Stomach (tissue), 9 donors: ENCODE measurements around the gene TNF. TPM values are rescaled to one million over a fixed set of nuclear protein-coding genes. Genes with fewer than 3 reads are reported as not detected.

Experiments used
- DNase-seq, 2 donors: peaks; one replicate each; pipeline versions ENCODE4 v3.0.0 to v3.0.0-alpha.2; 2013 to 2019
- H3K27ac ChIP-seq, 5 donors: fragments of 200-600 bp in 4 of 5; sonication (generic) in 4 of 5; one replicate each; pipeline ENCODE4 v1.5.1; 2013 to 2019; ENCODE audit warnings: mild to moderate bottlenecking in 1 of 5, moderate library complexity in 1 of 5
- H3K27me3 ChIP-seq, 3 donors: fragments of 200-600 bp; sonication (generic); one replicate each; pipeline ENCODE4 v1.5.1; 2017 to 2019; ENCODE audit warnings: mixed run types in 1 of 3
- H3K36me3 ChIP-seq, 4 donors: fragments of 200-600 bp; sonication (generic); 1 replicate in 3 of 4; 2 replicates in 1 of 4; pipeline ENCODE4 v1.5.1; 2016 to 2019
- H3K4me1 ChIP-seq, 4 donors: fragments of 200-600 bp; sonication (generic); one replicate each; pipeline ENCODE4 v1.5.1; 2016 to 2019
- H3K4me3 ChIP-seq, 4 donors: fragments of 200-600 bp; sonication (generic) in 3 of 4; one replicate each; pipeline ENCODE4 v1.5.1; 2016 to 2019; ENCODE audit warnings: mild to moderate bottlenecking in 1 of 4
- H3K9me3 ChIP-seq, 4 donors: fragments of 200-600 bp; sonication (generic); one replicate each; pipeline ENCODE4 v1.5.1; 2016 to 2019
- CTCF ChIP-seq, 7 experiments: fragments of 450-650 bp in 4 of 7; fragments of 200-600 bp in 3 of 7; sonication (generic) in 3 of 7; IDR thresholded peaks; one replicate each; pipeline ENCODE4 v1.5.1; 2016 to 2019; ENCODE audit warnings: antibody characterized with exemption in 7 of 7, control low read depth in 2 of 7, mild to moderate bottlenecking in 1 of 7
- EP300 ChIP-seq: sonication (generic); formaldehyde crosslinking; IDR thresholded peaks from one replicate; pipeline ENCODE4 v1.6.1; 2017; ENCODE audit warnings: antibody characterized with exemption
- POLR2A ChIP-seq, 4 donors: fragments of 450-650 bp; IDR thresholded peaks; one replicate each; pipeline ENCODE4 v1.6.1; 2016; ENCODE audit warnings: antibody characterized with exemption in 4 of 4, control low read depth in 2 of 4, mild to moderate bottlenecking in 1 of 4, moderate library complexity in 1 of 4
- POLR2AphosphoS5 ChIP-seq, 3 donors: sonication (generic); formaldehyde crosslinking; IDR thresholded peaks; one replicate each; pipeline ENCODE4 v1.6.1; 2016; ENCODE audit warnings: antibody characterized with exemption in 3 of 3
- WGBS, 5 donors: extraction: QIAGEN DNeasy Blood & Tissue Kit in 3 of 5; methylation state at CpG; one replicate each; pipeline versions ENCODE4 v1.1.5 to v1.1.7; 2013 to 2018; 5-methylcytosine and 5-hydroxymethylcytosine counted together
- intact Hi-C: fragments of 100-400 bp; cut with DNase I; formaldehyde crosslinking; loops from one replicate; pipeline ENCODE4 v1.15.1; 2023; ENCODE audit warnings: low total_unique reads
- polyA plus RNA-seq, 3 donors: library from polyadenylated mRNA; stranded (reverse); fragments of 200-250 nt; gene quantifications; one replicate each; pipeline ENCODE4 v1.2.3, GENCODE V29; 2013
- total RNA-seq, 5 donors: library from RNA; depleted of rRNA; stranded (reverse); fragments of >200 nt; gene quantifications; one replicate each; pipeline versions ENCODE4 v1.1.0 to v1.2.3, GENCODE V29; 2014 to 2016
- donor health status: healthy with polysubstance abuse.
- donor health status: Bipolar disorder and iron deficiency.
- donor health status: healthy.

The TNF gene
- total and polyA plus RNA-seq, 8 donors = 0.28 to 0.58 (median 0.31) TPM; not detected in 5

GRCh38 chr6:31558318-31558625, 17.1 kb upstream of the TNF start:
- intact Hi-C loops = no loop called here
- Histone ChIP-seq H3K4me3 (peak overlapping the region in 1 of 4 donors; percentile 0), H3K36me3 (peaks cover 24 to 67% (median 60%) of the 10 kb centered on the region in 4 donors), H3K4me1 (peaks cover 4 to 65% (median 28%) of the 10 kb centered on the region in 4 donors), H3K9me3 (no peaks in the 10 kb centered on the region), H3K27ac (peak overlapping the region in 4 of 5 donors; percentile 54 to 82 (median 70)), H3K27me3 (no peaks in the 10 kb centered on the region)
- TF ChIP-seq EP300 (no peak), CTCF (IDR thresholded peaks at IDR 0.05) (no peak), POLR2A (IDR thresholded peaks at IDR 0.05) (no peak), POLR2AphosphoS5 (IDR thresholded peaks at IDR 0.05) (no peak)
- 76 to 89% (median 83%) methylated on average over 7 to 8 of the region's 8 CpGs for WGBS, 5 donors
- no peak for DNase-seq

GRCh38 chr6:31558631-31559500, 16.5 kb upstream of the TNF start:
- no peaks in the 10 kb centered on the region for H3K9me3 ChIP-seq
- peak in 1 of 2 donors; percentile 52 for DNase-seq
- no peaks in the 10 kb centered on the region for H3K27me3 ChIP-seq
- peaks cover 4 to 63% (median 28%) of the 10 kb centered on the region in 4 donors for H3K4me1 ChIP-seq
- 74 to 83% (median 80%) methylated on average over 10 to 14 of the region's 14 CpGs for WGBS, 5 donors
- intact Hi-C loops = no loop called here
- H3K27ac ChIP-seq = peak overlapping the region in 4 of 5 donors; percentile 54 to 82 (median 70)
- H3K4me3 ChIP-seq = peak overlapping the region in 2 of 4 donors; percentile 0 to 1
- peaks cover 24 to 61% (median 54%) of the 10 kb centered on the region in 4 donors for H3K36me3 ChIP-seq
- TF ChIP-seq POLR2AphosphoS5 (IDR thresholded peaks at IDR 0.05) (no peak), POLR2A (IDR thresholded peaks at IDR 0.05) (no peak), CTCF (IDR thresholded peaks at IDR 0.05) (no peak), EP300 (no peak)

GRCh38 chr6:31559606-31559957, 15.8 kb upstream of the TNF start:
- H3K27me3 ChIP-seq = no peaks in the 10 kb centered on the region
- H3K9me3 ChIP-seq = no peaks in the 10 kb centered on the region
- H3K4me1 ChIP-seq = peaks cover 4 to 63% (median 28%) of the 10 kb centered on the region in 4 donors
- H3K27ac ChIP-seq = peak overlapping the region in 4 of 5 donors; percentile 54 to 82 (median 70)
- peak overlapping the region in 1 of 4 donors; percentile 1 for H3K4me3 ChIP-seq
- intact Hi-C loops = no loop called here
- no peak for TF ChIP-seq POLR2AphosphoS5 (IDR thresholded peaks at IDR 0.05)
- TF ChIP-seq POLR2A (IDR thresholded peaks at IDR 0.05) = no peak
- no peak for TF ChIP-seq EP300
- no peak for TF ChIP-seq CTCF (IDR thresholded peaks at IDR 0.05)
- WGBS, 5 donors = 66 to 79% (median 68%) methylated on average over 4 of the region's 4 CpGs
- DNase-seq = no peak
- H3K36me3 ChIP-seq = peaks cover 24 to 57% (median 51%) of the 10 kb centered on the region in 4 donors

- Histone ChIP-seq H3K27ac (peak overlapping the region in 4 of 5 donors; percentile 54 to 82 (median 70)), H3K9me3 (no peaks in the 10 kb centered on the region), H3K4me3 (no peak overlapping the region), H3K36me3 (peaks cover 24 to 57% (median 50%) of the 10 kb centered on the region in 4 donors), H3K27me3 (no peaks in the 10 kb centered on the region), H3K4me1 (peaks cover 4 to 63% (median 28%) of the 10 kb centered on the region in 4 donors)
- DNase-seq = peak in 1 of 2 donors; percentile 62
- WGBS, 5 donors = 34 to 75% (median 72%) methylated on average over 7 of the region's 7 CpGs
- TF ChIP-seq POLR2AphosphoS5 (IDR thresholded peaks at IDR 0.05) (peak in 2 of 3 donors; percentile 14 to 26), EP300 (no peak)
- intact Hi-C loops = no loop called here
Observed at GRCh38 chr6:31559958-31560696, 15.2 kb upstream of the TNF start.
